Measurements from ENCODE around the gene TMPRSS6.

GRCh38 chr22:37127350-37127878 is 17.9 kb upstream of the TMPRSS6 start:
- no peak for TF ChIP-seq JUND (IDR thresholded peaks at IDR 0.05)
- TF ChIP-seq CTCF (IDR thresholded peaks at IDR 0.05 in 2 of 3, conservative IDR thresholded peaks at IDR 0.05 in 1 of 3; ENCODE audit: borderline replicate concordance in 1 of 3, insufficient read depth in 1 of 3, low read depth in 2 of 3, low read length in 2 of 3) = no peak
- no peak for TF ChIP-seq EZH2 (IDR thresholded peaks at IDR 0.05)
- no peak for TF ChIP-seq MAX (IDR thresholded peaks at IDR 0.05)

Data from HCT116 (cell line).